GM12892 (cell line): Measurements from ENCODE around the gene LNPEP.

ENCODE experiments used
- POLR2A ChIP-seq: IDR thresholded peaks from 2 replicates; pipeline ENCODE4 v1.6.1; 2011; ENCODE audit warnings: low read depth, low read length, control low read depth
- POLR2AphosphoS5 ChIP-seq: IDR thresholded peaks from 2 replicates; pipeline ENCODE4 v1.6.1; 2011; ENCODE audit warnings: low read depth, low read length, control low read depth

- TF ChIP-seq POLR2AphosphoS5 (no peak), POLR2A (no peak)
Measured at GRCh38 chr5:96968074-96968473, 32.2 kb downstream of the LNPEP start.
